HEK293 (cell line): Measurements from ENCODE around the gene APOB.

ENCODE experiments used
- CTCF ChIA-PET: fragments of 350-600 bp; formaldehyde crosslinking; extraction: SDS; loops from one replicate; lab custom pipeline; 2021; ENCODE audit warnings: antibody characterized with exemption; lab: Yijun Ruan, JAX
- POLR2A ChIA-PET: fragments of 300-600 bp; formaldehyde crosslinking; extraction: SDS; loops from one replicate; lab custom pipeline; 2020; ENCODE audit warnings: antibody characterized with exemption, inconsistent platforms; lab: Yijun Ruan, JAX
- H3K27ac ChIP-seq: fragments of 200-500 bp; sonication (Bioruptor generic); 2 replicates; pipeline ENCODE4 v1.5.1; 2014; ENCODE audit warnings: low read depth, low read length, control low read depth, inconsistent platforms; ENCODE audit errors: extremely low read depth
- H3K36me3 ChIP-seq, 2 experiments: fragments of 200-500 bp in 1 of 2; sonication (Bioruptor generic) in 1 of 2; 1 replicate in 1 of 2; 2 replicates in 1 of 2; pipeline ENCODE4 v1.5.1; 2014 to 2017; ENCODE audit warnings: inconsistent platforms in 2 of 2, low read length in 2 of 2; ENCODE audit not compliant: control insufficient read depth in 2 of 2, insufficient read depth in 1 of 2
- H3K4me1 ChIP-seq: fragments of 200-500 bp; sonication (Bioruptor generic); 2 replicates; pipeline ENCODE4 v1.5.1; 2014; ENCODE audit warnings: mild to moderate bottlenecking, low read length, inconsistent platforms; ENCODE audit not compliant: control insufficient read depth, insufficient read depth
- H3K4me3 ChIP-seq: 2 replicates; pipeline ENCODE4 v1.5.1; 2011; ENCODE audit warnings: low read depth, mild to moderate bottlenecking, control low read depth, low read length, moderate library complexity
- H3K9me3 ChIP-seq: fragments of 200-500 bp; sonication (Bioruptor generic); 2 replicates; pipeline ENCODE4 v1.5.1; 2014; ENCODE audit warnings: low read depth, low read length, inconsistent platforms; ENCODE audit not compliant: control insufficient read depth, insufficient read depth
- PRDM10 ChIP-seq: fragments of 450-650 bp; formaldehyde crosslinking; IDR thresholded peaks from 2 replicates; pipeline ENCODE4 v1.5.1; 2016; ENCODE audit warnings: missing biosample characterization, missing genetic modification characterization
- PRDM2 ChIP-seq: fragments of 450-650 bp; formaldehyde crosslinking; IDR thresholded peaks from 2 replicates; pipeline ENCODE4 v1.5.1; 2016; ENCODE audit warnings: missing biosample characterization, missing genetic modification characterization, borderline replicate concordance
- SP2 ChIP-seq: fragments of 450-650 bp; formaldehyde crosslinking; IDR thresholded peaks from 2 replicates; pipeline ENCODE4 v1.5.1; 2016; ENCODE audit warnings: missing biosample characterization, missing genetic modification characterization
- ZFP69B ChIP-seq: fragments of 450-650 bp; formaldehyde crosslinking; IDR thresholded peaks from 2 replicates; pipeline ENCODE4 v1.5.1; 2016; ENCODE audit warnings: missing biosample characterization, missing genetic modification characterization
- ZNF146 ChIP-seq: fragments of 450-650 bp; formaldehyde crosslinking; IDR thresholded peaks from 2 replicates; pipeline ENCODE4 v1.5.1; 2016; ENCODE audit warnings: missing biosample characterization, missing genetic modification characterization
- ZNF18 ChIP-seq: fragments of 450-650 bp; formaldehyde crosslinking; IDR thresholded peaks from 2 replicates; pipeline ENCODE4 v1.5.1; 2016; ENCODE audit warnings: missing biosample characterization, missing genetic modification characterization
- ZNF404 ChIP-seq: fragments of 450-650 bp; formaldehyde crosslinking; IDR thresholded peaks from 2 replicates; pipeline ENCODE4 v1.5.1; 2017; ENCODE audit warnings: missing biosample characterization, missing genetic modification characterization
- ZNF513 ChIP-seq: fragments of 450-650 bp; IDR thresholded peaks from 2 replicates; pipeline ENCODE4 v1.5.1; 2018; ENCODE audit warnings: missing biosample characterization, missing genetic modification characterization
- ZNF521 ChIP-seq: fragments of 450-650 bp; formaldehyde crosslinking; IDR thresholded peaks from 2 replicates; pipeline ENCODE4 v1.5.1; 2017; ENCODE audit warnings: missing biosample characterization, mild to moderate bottlenecking, missing genetic modification characterization
- ZNF555 ChIP-seq: fragments of 450-650 bp; formaldehyde crosslinking; conservative IDR thresholded peaks from 2 replicates; pipeline ENCODE4 v1.5.1; 2017; ENCODE audit warnings: missing biosample characterization, mild to moderate bottlenecking, missing genetic modification characterization, inconsistent platforms

Gene APOB

GRCh38 chr2:21043744-21044532, at the start of gene APOB:
Gene APOB (minus strand): TSS chr2:21044073. CDS start chr2:21043945, 128 bp downstream.
- no peaks in the 10 kb centered on the region for H3K36me3 ChIP-seq
- H3K4me1 ChIP-seq = no peaks in the 10 kb centered on the region
- no peak within 1 kb of the TSS for H3K27ac ChIP-seq
- ChIA-PET CTCF (interaction anchor here (0.5 to 3.8 kb wide), 9 partner anchors 11 to 1686 kb away, joined by 3 to 19 read pairs (median 6); no protein-coding TSS in a partner anchor), POLR2A (no interaction called here)
- H3K9me3 ChIP-seq = no peaks in the 10 kb centered on the region
- H3K4me3 ChIP-seq = no peak within 1 kb of the TSS
- no peak for TF ChIP-seq ZNF404 (tag by site-specific recombination)
- TF ChIP-seq ZNF146 (tag by site-specific recombination) = no peak
- TF ChIP-seq ZFP69B = no peak
- no peak for TF ChIP-seq ZNF513 (tag by site-specific recombination)
- no peak for TF ChIP-seq PRDM2 (tag by site-specific recombination)
- TF ChIP-seq ZNF555 (tag by site-specific recombination) = no peak
- no peak for TF ChIP-seq PRDM10 (tag by site-specific recombination)
- no peak for TF ChIP-seq SP2 (tag by site-specific recombination)
- no peak for TF ChIP-seq ZNF521
- TF ChIP-seq ZNF18 = no peak
